Ectodermal cell (in vitro differentiated cells): Measurements from ENCODE around the gene RGL1.

Experiments used
- H3K27ac ChIP-seq: 2 replicates; pipeline ENCODE4 v1.7.0; 2013; ENCODE audit warnings: mild to moderate bottlenecking, low read depth, low read length; ENCODE audit not compliant: insufficient read depth, poor library complexity, severe bottlenecking
- H3K27me3 ChIP-seq: 2 replicates; pipeline ENCODE4 v1.7.0; 2013; ENCODE audit warnings: mild to moderate bottlenecking, low read length; ENCODE audit not compliant: insufficient read depth, control insufficient read depth, poor library complexity, severe bottlenecking
- H3K36me3 ChIP-seq: one replicate; pipeline ENCODE4 v1.7.0; 2013; ENCODE audit warnings: low read length; ENCODE audit not compliant: control insufficient read depth, insufficient read depth
- H3K4me1 ChIP-seq: one replicate; pipeline ENCODE4 v1.7.0; 2013; ENCODE audit warnings: low read length; ENCODE audit not compliant: control insufficient read depth, insufficient read depth
- H3K4me3 ChIP-seq: 2 replicates; pipeline ENCODE4 v1.7.0; 2013; ENCODE audit warnings: low read depth, low read length, control low read depth; ENCODE audit not compliant: insufficient read depth
- H3K9me3 ChIP-seq: 2 replicates; pipeline ENCODE4 v1.7.0; 2013; ENCODE audit warnings: mild to moderate bottlenecking, low read length, moderate library complexity; ENCODE audit not compliant: control insufficient read depth
- WGBS, 2 experiments: methylation state at CpG; one replicate each; pipeline ENCODE4 v1.1.7; 2013; ENCODE audit warnings: missing lambda C conversion rate in 2 of 2; 5-methylcytosine and 5-hydroxymethylcytosine counted together

The RGL1 gene

GRCh38 chr1:183859831-183860230, 54.9 kb downstream of the RGL1 start:
- 94 to 97% methylated on average over 3 of the region's 3 CpGs for WGBS, 2 experiments
- Histone ChIP-seq H3K9me3 (no peaks in the 10 kb centered on the region), H3K4me3 (no peak overlapping the region), H3K27ac (no peak overlapping the region), H3K36me3 (no peaks in the 10 kb centered on the region), H3K27me3 (no peaks in the 10 kb centered on the region), H3K4me1 (no peaks in the 10 kb centered on the region)

- H3K27ac ChIP-seq, result no peak overlapping the region
- no peaks in the 10 kb centered on the region for H3K27me3 ChIP-seq
- no peak overlapping the region for H3K4me3 ChIP-seq
- 93 to 96% methylated on average over 4 of the region's 4 CpGs for WGBS, 2 experiments
- no peaks in the 10 kb centered on the region for H3K4me1 ChIP-seq
- H3K36me3 ChIP-seq, result no peaks in the 10 kb centered on the region
- no peaks in the 10 kb centered on the region for H3K9me3 ChIP-seq
These were observed 58.0 kb downstream of the RGL1 start for GRCh38 chr1:183862967-183863366.

GRCh38 chr1:183863852-183864251, 58.9 kb downstream of the RGL1 start:
- no peaks in the 10 kb centered on the region for H3K9me3 ChIP-seq

GRCh38 chr1:183864611-183865010, 59.7 kb downstream of the RGL1 start:
- no peaks in the 10 kb centered on the region for H3K9me3 ChIP-seq
- peaks cover 4% of the 10 kb centered on the region for H3K4me1 ChIP-seq
- no peaks in the 10 kb centered on the region for H3K27me3 ChIP-seq
- WGBS, 2 experiments, result 98 to 99% methylated on average over 3 of the region's 3 CpGs
- H3K27ac ChIP-seq, result no peak overlapping the region
- H3K36me3 ChIP-seq, result no peaks in the 10 kb centered on the region
- no peak overlapping the region for H3K4me3 ChIP-seq

More at GRCh38 chr1:183863852-183864251, 58.9 kb downstream of the RGL1 start:
- H3K27me3 ChIP-seq, result no peaks in the 10 kb centered on the region
- H3K4me1 ChIP-seq, result no peaks in the 10 kb centered on the region
- H3K36me3 ChIP-seq, result no peaks in the 10 kb centered on the region
- no peak overlapping the region for H3K4me3 ChIP-seq
- H3K27ac ChIP-seq, result no peak overlapping the region

GRCh38 chr1:183869230-183869629, 64.3 kb downstream of the RGL1 start:
- Histone ChIP-seq H3K36me3 (no peaks in the 10 kb centered on the region), H3K27ac (no peak overlapping the region), H3K9me3 (no peaks in the 10 kb centered on the region), H3K27me3 (no peaks in the 10 kb centered on the region), H3K4me3 (no peak overlapping the region), H3K4me1 (peaks cover 5% of the 10 kb centered on the region)
- 83 to 84% methylated on average over 3 of the region's 3 CpGs for WGBS, 2 experiments

GRCh38 chr1:183869664-183870063, 64.7 kb downstream of the RGL1 start:
- Histone ChIP-seq H3K27me3 (no peaks in the 10 kb centered on the region), H3K4me1 (peaks cover 5% of the 10 kb centered on the region), H3K36me3 (no peaks in the 10 kb centered on the region), H3K4me3 (no peak overlapping the region), H3K9me3 (no peaks in the 10 kb centered on the region), H3K27ac (no peak overlapping the region)
- WGBS, 2 experiments, result 88 to 89% methylated on average over 3 of the region's 3 CpGs

GRCh38 chr1:183870351-183871077, 65.6 kb downstream of the RGL1 start:
- no peaks in the 10 kb centered on the region for H3K27me3 ChIP-seq
- WGBS, 2 experiments, result 90 to 93% methylated on average over 11 to 13 of the region's 15 CpGs
- H3K4me1 ChIP-seq, result peaks cover 5% of the 10 kb centered on the region
- no peaks in the 10 kb centered on the region for H3K36me3 ChIP-seq
- H3K9me3 ChIP-seq, result no peaks in the 10 kb centered on the region
- H3K4me3 ChIP-seq, result no peak overlapping the region
- no peak overlapping the region for H3K27ac ChIP-seq

- peaks cover 5% of the 10 kb centered on the region for H3K4me1 ChIP-seq
- no peak overlapping the region for H3K4me3 ChIP-seq
- H3K9me3 ChIP-seq, result no peaks in the 10 kb centered on the region
- H3K36me3 ChIP-seq, result no peaks in the 10 kb centered on the region
- 73 to 82% methylated on average over 3 of the region's 3 CpGs for WGBS, 2 experiments
- no peak overlapping the region for H3K27ac ChIP-seq
- H3K27me3 ChIP-seq, result no peaks in the 10 kb centered on the region
These were observed 66.2 kb downstream of the RGL1 start for GRCh38 chr1:183871142-183871541.

GRCh38 chr1:183871601-183872000, 66.7 kb downstream of the RGL1 start:
- Histone ChIP-seq H3K9me3 (no peaks in the 10 kb centered on the region), H3K27ac (no peak overlapping the region), H3K36me3 (no peaks in the 10 kb centered on the region), H3K4me1 (peaks cover 5% of the 10 kb centered on the region), H3K4me3 (no peak overlapping the region), H3K27me3 (no peaks in the 10 kb centered on the region)
- 94 to 96% methylated on average over 3 of the region's 3 CpGs for WGBS, 2 experiments

GRCh38 chr1:183872403-183872802, 67.5 kb downstream of the RGL1 start:
- Histone ChIP-seq H3K4me3 (no peak overlapping the region), H3K27ac (no peak overlapping the region)

More at GRCh38 chr1:183872403-183872802, 67.5 kb downstream of the RGL1 start:
- H3K9me3 ChIP-seq, result no peaks in the 10 kb centered on the region
- 87 to 90% methylated on average over 3 of the region's 3 CpGs for WGBS, 2 experiments
- H3K36me3 ChIP-seq, result no peaks in the 10 kb centered on the region
- H3K27me3 ChIP-seq, result no peaks in the 10 kb centered on the region
- H3K4me1 ChIP-seq, result peaks cover 5% of the 10 kb centered on the region
